Activated naive CD4-positive, alpha-beta T cell treated with anti-CD3 and anti-CD28 coated beads, Interleukin-2, amount 10 ng/mL, durations not matched to agents 7 days and 5 days (primary cell): ENCODE data around the gene SLC2A10.

Experiments used
- CTCF ChIA-PET: fragments of 350-600 bp; sonication (Branson Sonifier 250); formaldehyde crosslinking; loops from one replicate; lab custom pipeline; 2021; ENCODE audit warnings: antibody characterized with exemption; lab: Charles Lee
- DNase-seq: peaks from one replicate; pipeline ENCODE4 v3.0.0-alpha.2; 2020
- H3K27ac Mint-ChIP-seq: one replicate; pipeline ENCODE4 v1.8.0; 2021; ENCODE audit warnings: mild to moderate bottlenecking, moderate library complexity, mixed read lengths
- H3K27me3 Mint-ChIP-seq: one replicate; pipeline ENCODE4 v1.8.0; 2021; ENCODE audit warnings: mild to moderate bottlenecking, mixed read lengths
- H3K36me3 Mint-ChIP-seq: one replicate; pipeline ENCODE4 v1.8.0; 2021; ENCODE audit warnings: mixed read lengths
- H3K4me1 Mint-ChIP-seq: one replicate; pipeline ENCODE4 v1.8.0; 2021; ENCODE audit warnings: mixed read lengths
- H3K4me3 Mint-ChIP-seq: one replicate; pipeline ENCODE4 v1.8.0; 2021; ENCODE audit warnings: mild to moderate bottlenecking, moderate library complexity, mixed read lengths
- H3K9me3 Mint-ChIP-seq: one replicate; pipeline ENCODE4 v1.8.0; 2021; ENCODE audit warnings: mixed read lengths

Gene SLC2A10

GRCh38 chr20:46743088-46743487 is 33.6 kb downstream of the SLC2A10 start:
- DNase-seq: no peak
- Mint-ChIP-seq H3K4me1 (no peaks in the 10 kb centered on the region), H3K27me3 (peaks cover 50% of the 10 kb centered on the region), H3K36me3 (no peaks in the 10 kb centered on the region), H3K4me3 (no peak overlapping the region), H3K9me3 (no peaks in the 10 kb centered on the region), H3K27ac (no peak overlapping the region)
- CTCF ChIA-PET: no interaction called here

GRCh38 chr20:46746956-46747526 is 37.6 kb downstream of the SLC2A10 start:
- Mint-ChIP-seq H3K9me3 (no peaks in the 10 kb centered on the region), H3K27me3 (peaks cover 54% of the 10 kb centered on the region), H3K4me1 (no peaks in the 10 kb centered on the region), H3K27ac (no peak overlapping the region), H3K4me3 (no peak overlapping the region), H3K36me3 (no peaks in the 10 kb centered on the region)
- CTCF ChIA-PET: interaction anchor here (1.2 to 1.3 kb wide), 2 partner anchors 9 to 188 kb away, joined by 3 to 4 read pairs; no protein-coding TSS in a partner anchor
- DNase-seq: no peak

GRCh38 chr20:46749147-46749546 is 39.7 kb downstream of the SLC2A10 start:
- H3K27me3 Mint-ChIP-seq: peaks cover 42% of the 10 kb centered on the region
- no peak overlapping the region for H3K27ac Mint-ChIP-seq
- no peak overlapping the region for H3K4me3 Mint-ChIP-seq
- H3K9me3 Mint-ChIP-seq: no peaks in the 10 kb centered on the region
- H3K36me3 Mint-ChIP-seq: no peaks in the 10 kb centered on the region
- DNase-seq: no peak
- no peaks in the 10 kb centered on the region for H3K4me1 Mint-ChIP-seq
- CTCF ChIA-PET: no interaction called here

DNA sequence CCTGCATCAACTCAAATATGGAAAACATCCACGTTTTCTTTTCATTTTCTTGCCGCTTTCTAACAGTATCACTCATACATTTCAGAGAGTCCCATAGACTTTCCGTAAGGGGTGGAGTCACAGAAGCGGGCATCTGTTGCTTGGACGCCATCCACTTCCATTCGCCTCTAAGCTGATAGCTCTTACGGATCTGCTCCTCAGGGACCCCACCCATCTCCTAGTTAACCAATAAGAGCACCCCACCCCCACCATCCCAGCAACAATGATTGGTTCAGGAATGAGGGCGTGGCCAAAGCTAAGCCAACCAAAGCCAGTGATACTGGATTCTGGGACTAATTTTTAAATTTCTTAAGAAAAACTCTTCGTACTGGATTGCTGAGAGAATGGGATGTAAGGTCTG is 42.4 kb downstream of the SLC2A10 start:
- Mint-ChIP-seq H3K4me1 (no peaks in the 10 kb centered on the region), H3K4me3 (no peak overlapping the region), H3K9me3 (no peaks in the 10 kb centered on the region), H3K27me3 (peaks cover 32% of the 10 kb centered on the region), H3K27ac (no peak overlapping the region), H3K36me3 (no peaks in the 10 kb centered on the region)
- CTCF ChIA-PET: interaction anchor here (1.0 to 1.5 kb wide), 4 partner anchors 45 to 269 kb away, joined by 3 to 4 read pairs (median 4); no protein-coding TSS in a partner anchor
- DNase-seq: no peak

DNA sequence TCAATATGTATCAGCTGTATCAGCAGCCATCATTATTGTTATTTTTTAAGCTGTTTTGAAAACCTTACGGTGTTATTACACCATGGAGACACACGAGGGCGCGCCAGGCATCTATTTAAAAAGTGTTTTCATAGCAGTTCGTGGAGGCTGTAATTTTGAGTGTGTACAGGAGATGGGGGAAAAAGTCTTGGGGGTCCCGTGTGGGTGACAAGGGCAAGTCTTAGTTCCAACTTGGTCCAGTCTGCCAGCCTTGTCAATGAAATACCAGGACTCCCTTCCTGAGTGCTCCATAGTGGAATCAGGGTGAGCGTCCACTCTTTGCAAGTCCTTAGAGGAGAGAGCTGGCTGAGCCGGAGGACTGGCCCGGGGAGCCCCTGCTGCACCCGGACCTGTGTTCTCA is 43.3 kb downstream of the SLC2A10 start:
- Mint-ChIP-seq H3K9me3 (no peaks in the 10 kb centered on the region), H3K4me3 (no peak overlapping the region), H3K36me3 (no peaks in the 10 kb centered on the region), H3K27ac (no peak overlapping the region), H3K27me3 (peaks cover 30% of the 10 kb centered on the region), H3K4me1 (no peaks in the 10 kb centered on the region)
- CTCF ChIA-PET: interaction anchor here (0.6 to 1.9 kb wide), 12 partner anchors 11 to 631 kb away, joined by 3 to 9 read pairs (median 3); no protein-coding TSS in a partner anchor
- peak; percentile 69 for DNase-seq

GRCh38 chr20:46755483-46756413 is 46.3 kb downstream of the SLC2A10 start:
- Mint-ChIP-seq H3K4me3 (no peak overlapping the region), H3K27me3 (peaks cover 28% of the 10 kb centered on the region), H3K4me1 (peaks cover 6% of the 10 kb centered on the region), H3K36me3 (no peaks in the 10 kb centered on the region), H3K9me3 (no peaks in the 10 kb centered on the region), H3K27ac (no peak overlapping the region)
- no peak for DNase-seq
- CTCF ChIA-PET: interaction anchor here (1.1 to 2.1 kb wide), 7 partner anchors 8 to 628 kb away, joined by 3 to 7 read pairs (median 4); no protein-coding TSS in a partner anchor

- H3K4me1 Mint-ChIP-seq: peaks cover 6% of the 10 kb centered on the region
- DNase-seq: no peak
- H3K36me3 Mint-ChIP-seq: no peaks in the 10 kb centered on the region
- no peaks in the 10 kb centered on the region for H3K9me3 Mint-ChIP-seq
- no peak overlapping the region for H3K4me3 Mint-ChIP-seq
- CTCF ChIA-PET: interaction anchor here (0.6 to 1.5 kb wide), 3 partner anchors 8 to 264 kb away, joined by 3 to 7 read pairs (median 4); no protein-coding TSS in a partner anchor
- H3K27me3 Mint-ChIP-seq: peaks cover 26% of the 10 kb centered on the region
- no peak overlapping the region for H3K27ac Mint-ChIP-seq
Measured at GRCh38 chr20:46756419-46756818, 47.0 kb downstream of the SLC2A10 start.

GRCh38 chr20:46757135-46757534 is 47.7 kb downstream of the SLC2A10 start:
- CTCF ChIA-PET: interaction anchor here (0.6 to 1.4 kb wide), 3 partner anchors 8 to 264 kb away, joined by 3 to 7 read pairs (median 4); no protein-coding TSS in a partner anchor
- DNase-seq: no peak
- Mint-ChIP-seq H3K9me3 (no peaks in the 10 kb centered on the region), H3K27me3 (peaks cover 26% of the 10 kb centered on the region), H3K4me1 (peaks cover 6% of the 10 kb centered on the region), H3K4me3 (no peak overlapping the region), H3K27ac (no peak overlapping the region), H3K36me3 (no peaks in the 10 kb centered on the region)

- CTCF ChIA-PET: interaction anchor here (0.6 to 2.0 kb wide), 6 partner anchors 9 to 392 kb away, joined by 3 to 5 read pairs (median 4); no protein-coding TSS in a partner anchor
- Mint-ChIP-seq H3K27me3 (peaks cover 23% of the 10 kb centered on the region), H3K27ac (no peak overlapping the region), H3K4me3 (no peak overlapping the region), H3K4me1 (peaks cover 7% of the 10 kb centered on the region), H3K36me3 (no peaks in the 10 kb centered on the region), H3K9me3 (no peaks in the 10 kb centered on the region)
- DNase-seq: peak; percentile 73
Measured at GRCh38 chr20:46757754-46758678, 48.6 kb downstream of the SLC2A10 start.

DNA sequence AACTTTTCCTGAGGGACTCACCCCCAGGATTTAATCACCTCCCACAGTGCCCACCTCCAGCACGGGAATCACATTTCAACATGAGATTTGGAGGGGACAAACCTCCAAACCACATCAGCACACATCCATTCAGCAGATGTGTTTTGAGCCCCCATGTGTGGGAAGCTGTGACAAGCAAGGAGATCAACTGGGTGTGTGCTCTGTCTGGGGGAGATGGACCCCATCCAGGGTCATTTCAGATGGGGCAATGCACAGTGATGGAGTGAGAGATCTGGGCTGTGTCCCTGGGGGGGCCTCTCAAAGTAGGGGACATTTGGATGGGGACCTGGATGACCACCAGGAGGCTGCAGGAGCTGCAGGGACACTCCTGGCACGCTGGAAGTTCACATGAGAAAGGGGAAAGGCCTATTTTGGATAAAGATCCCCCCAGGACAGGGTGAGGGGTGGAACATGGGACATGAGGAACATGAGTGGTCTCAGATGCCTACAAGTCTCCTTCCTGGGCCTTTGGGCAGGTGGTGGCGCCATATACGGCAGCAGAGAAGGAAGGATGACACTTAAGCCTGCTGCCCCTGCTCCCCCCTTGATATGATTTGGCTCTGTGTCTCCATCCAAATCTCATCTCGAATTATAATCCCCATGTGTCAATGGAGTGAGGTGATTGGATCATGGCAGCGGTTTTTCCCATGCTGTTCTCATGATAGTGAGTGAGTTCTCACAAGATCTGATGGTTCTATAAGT is 49.6 kb downstream of the SLC2A10 start:
- Mint-ChIP-seq H3K4me1 (peaks cover 9% of the 10 kb centered on the region), H3K9me3 (no peaks in the 10 kb centered on the region), H3K4me3 (no peak overlapping the region), H3K27ac (no peak overlapping the region), H3K27me3 (peaks cover 23% of the 10 kb centered on the region), H3K36me3 (no peaks in the 10 kb centered on the region)
- DNase-seq: no peak
- CTCF ChIA-PET: interaction anchor here (0.8 to 2.0 kb wide), 4 partner anchors 18 to 391 kb away, joined by 3 to 5 read pairs (median 4); no protein-coding TSS in a partner anchor

DNA sequence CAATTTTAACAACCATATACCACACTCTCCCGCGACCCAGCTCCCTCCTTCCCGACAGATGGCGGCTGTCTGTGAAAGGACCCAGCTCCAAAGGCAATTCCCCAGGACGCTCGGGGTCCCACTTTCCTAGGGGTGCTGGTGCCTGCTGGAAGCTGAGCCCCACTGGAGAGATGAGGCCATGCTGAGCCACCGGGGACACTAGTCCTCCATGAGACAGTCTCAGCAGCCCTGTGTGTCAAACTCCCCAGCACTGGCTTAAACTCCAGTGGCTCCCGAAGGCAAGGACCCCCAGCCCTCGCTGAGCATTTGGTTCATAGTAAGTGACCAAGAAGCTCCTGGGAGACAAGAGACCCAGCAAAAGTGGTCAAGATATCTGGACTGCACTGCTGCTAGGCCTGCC is 52.1 kb downstream of the SLC2A10 start:
- CTCF ChIA-PET: no interaction called here
- H3K36me3 Mint-ChIP-seq: no peaks in the 10 kb centered on the region
- H3K4me3 Mint-ChIP-seq: no peak overlapping the region
- no peak for DNase-seq
- H3K4me1 Mint-ChIP-seq: peaks cover 9% of the 10 kb centered on the region
- no peaks in the 10 kb centered on the region for H3K9me3 Mint-ChIP-seq
- H3K27ac Mint-ChIP-seq: no peak overlapping the region
- H3K27me3 Mint-ChIP-seq: peaks cover 16% of the 10 kb centered on the region

GRCh38 chr20:46764068-46764467 is 54.6 kb downstream of the SLC2A10 start:
- no peak overlapping the region for H3K4me3 Mint-ChIP-seq
- CTCF ChIA-PET: interaction anchor here (1.1 to 2.7 kb wide), 3 partner anchors 7 to 11 kb away, joined by 3 to 9 read pairs (median 6); no protein-coding TSS in a partner anchor
- peaks cover 3% of the 10 kb centered on the region for H3K4me1 Mint-ChIP-seq
- H3K36me3 Mint-ChIP-seq: no peaks in the 10 kb centered on the region
- H3K9me3 Mint-ChIP-seq: no peaks in the 10 kb centered on the region
- peaks cover 16% of the 10 kb centered on the region for H3K27me3 Mint-ChIP-seq
- no peak for DNase-seq
- no peak overlapping the region for H3K27ac Mint-ChIP-seq
